Uterus (tissue), 4 donors: ENCODE results near the gene HAS3. TPM values are rescaled to one million over a fixed set of nuclear protein-coding genes. Genes with fewer than 3 reads are reported as not detected.

Experiments
- DNase-seq, 2 donors: peaks; one replicate each; pipeline ENCODE4 v3.0.0-alpha.2; 2019 to 2020
- H3K27ac ChIP-seq, 2 donors: fragments of 200-600 bp; sonication (generic); 1 replicate in 1 of 2; 2 replicates in 1 of 2; pipeline ENCODE4 v1.5.1; 2016 to 2018
- H3K27me3 ChIP-seq, 2 donors: fragments of 200-600 bp; sonication (generic); one replicate each; pipeline ENCODE4 v1.5.1; 2018 to 2019; ENCODE audit warnings: control low read depth in 1 of 2
- H3K36me3 ChIP-seq, 2 donors: fragments of 200-600 bp; sonication (generic); one replicate each; pipeline ENCODE4 v1.5.1; 2019; ENCODE audit warnings: control low read depth in 1 of 2
- H3K4me1 ChIP-seq, 2 donors: fragments of 200-600 bp; sonication (generic); one replicate each; pipeline ENCODE4 v1.5.1; 2018 to 2019; ENCODE audit warnings: control low read depth in 1 of 2
- H3K4me3 ChIP-seq, 2 donors: fragments of 200-600 bp; sonication (generic); 1 replicate in 1 of 2; 2 replicates in 1 of 2; pipeline ENCODE4 v1.5.1; 2018 to 2019; ENCODE audit warnings: mild to moderate bottlenecking in 1 of 2
- H3K9me3 ChIP-seq, 2 donors: fragments of 200-600 bp; sonication (generic); one replicate each; pipeline ENCODE4 v1.5.1; 2019; ENCODE audit warnings: control low read depth in 1 of 2
- POLR2A ChIP-seq, 2 donors: fragments of 450-650 bp; IDR thresholded peaks; one replicate each; pipeline ENCODE4 v1.6.1; 2016; ENCODE audit warnings: antibody characterized with exemption in 2 of 2, mild to moderate bottlenecking in 1 of 2, moderate library complexity in 1 of 2
- intact Hi-C: fragments of 100-400 bp; cut with DNase I; formaldehyde crosslinking; loops from one replicate; pipeline ENCODE4 v1.15.1; 2023; ENCODE audit warnings: low total_unique reads
- total RNA-seq, 4 donors: library from RNA; depleted of rRNA in 3 of 4; stranded (reverse); fragments of >200 nt in 3 of 4; gene quantifications; one replicate each; pipeline versions ENCODE4 v1.1.0 to v1.2.4, GENCODE V29; 2014 to 2023
- TF ChIP-seq, protein P1 (sequence below), 4 experiments: fragments of 200-600 bp in 2 of 4; fragments of 450-650 bp in 2 of 4; sonication (generic) in 2 of 4; IDR thresholded peaks; one replicate each; pipeline ENCODE4 v1.5.1; 2016 to 2019; ENCODE audit warnings: antibody characterized with exemption in 4 of 4, mild to moderate bottlenecking in 2 of 4, moderate library complexity in 1 of 4
- donor health status: DM: yes; HTN: yes; CAD: no.

HAS3 gene
- total RNA-seq, 4 donors from 2014 or later: under 0.01 to 2.6 (median 1.8) TPM

DNA sequence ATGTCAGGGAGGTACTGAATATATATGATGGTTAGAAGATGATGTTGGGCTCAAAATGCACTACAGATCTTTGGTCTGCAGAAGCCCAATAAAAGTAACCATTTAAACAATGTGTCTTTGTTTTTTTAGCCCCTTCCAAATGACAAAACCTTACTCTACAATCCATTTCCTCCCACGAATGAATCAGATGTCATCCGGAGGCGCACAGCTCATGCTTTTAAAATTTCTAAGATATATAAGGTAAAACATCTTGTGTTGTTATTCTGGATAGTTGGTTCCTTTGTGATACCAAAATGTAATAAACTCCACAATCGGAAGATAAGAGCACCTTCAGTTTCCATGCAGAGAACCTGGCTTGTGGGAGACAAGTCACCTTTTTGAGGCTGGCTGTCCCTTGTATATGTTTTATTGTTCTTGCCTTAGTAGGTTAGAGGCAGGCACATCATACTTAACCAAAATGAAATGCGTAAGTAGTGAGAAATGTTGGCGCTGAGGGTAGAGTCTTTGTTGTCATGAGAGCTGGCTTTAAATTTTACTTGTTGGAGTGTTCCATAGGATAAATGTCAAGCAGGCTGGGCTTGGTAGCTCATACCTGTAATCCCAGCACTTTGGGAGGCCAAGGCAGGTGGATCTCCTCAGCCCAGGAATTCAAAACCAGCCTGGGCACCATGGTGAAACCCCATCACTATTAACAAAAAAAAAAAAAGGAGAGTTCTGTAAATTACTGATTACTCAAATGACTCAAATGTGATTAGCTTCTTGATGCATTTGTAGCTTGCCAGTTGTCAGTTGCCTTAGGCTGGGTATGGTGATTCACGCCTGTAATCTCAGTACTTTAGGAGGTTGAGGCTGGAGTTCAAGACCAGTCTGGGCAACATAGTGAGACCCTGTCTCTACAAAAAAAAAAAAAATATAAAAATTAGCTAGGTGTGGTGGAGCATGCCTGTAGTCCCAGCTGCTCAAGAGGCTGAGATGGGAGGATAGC, 61.8 kb downstream of the HAS3 start:
- intact Hi-C loops: no loop called here
- Histone ChIP-seq H3K27ac (peak overlapping the region; percentile 60 to 72), H3K4me1 (peaks cover 6 to 9% of the 10 kb centered on the region in 2 donors)

More for the DNA sequence above, 61.8 kb downstream of the HAS3 start:
- H3K27me3 ChIP-seq: no peaks in the 10 kb centered on the region
- DNase-seq: no peak
- TF ChIP-seq POLR2A (IDR thresholded peaks at IDR 0.05): no peak
- TF ChIP-seq, protein P1, sequence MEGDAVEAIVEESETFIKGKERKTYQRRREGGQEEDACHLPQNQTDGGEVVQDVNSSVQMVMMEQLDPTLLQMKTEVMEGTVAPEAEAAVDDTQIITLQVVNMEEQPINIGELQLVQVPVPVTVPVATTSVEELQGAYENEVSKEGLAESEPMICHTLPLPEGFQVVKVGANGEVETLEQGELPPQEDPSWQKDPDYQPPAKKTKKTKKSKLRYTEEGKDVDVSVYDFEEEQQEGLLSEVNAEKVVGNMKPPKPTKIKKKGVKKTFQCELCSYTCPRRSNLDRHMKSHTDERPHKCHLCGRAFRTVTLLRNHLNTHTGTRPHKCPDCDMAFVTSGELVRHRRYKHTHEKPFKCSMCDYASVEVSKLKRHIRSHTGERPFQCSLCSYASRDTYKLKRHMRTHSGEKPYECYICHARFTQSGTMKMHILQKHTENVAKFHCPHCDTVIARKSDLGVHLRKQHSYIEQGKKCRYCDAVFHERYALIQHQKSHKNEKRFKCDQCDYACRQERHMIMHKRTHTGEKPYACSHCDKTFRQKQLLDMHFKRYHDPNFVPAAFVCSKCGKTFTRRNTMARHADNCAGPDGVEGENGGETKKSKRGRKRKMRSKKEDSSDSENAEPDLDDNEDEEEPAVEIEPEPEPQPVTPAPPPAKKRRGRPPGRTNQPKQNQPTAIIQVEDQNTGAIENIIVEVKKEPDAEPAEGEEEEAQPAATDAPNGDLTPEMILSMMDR (IDR thresholded peaks at IDR 0.05): no peak
- H3K9me3 ChIP-seq: no peaks in the 10 kb centered on the region
- no peak overlapping the region for H3K4me3 ChIP-seq
- no peaks in the 10 kb centered on the region for H3K36me3 ChIP-seq

Other genes starting within 250 kb of the HAS3 start
- 100 to 1,000 TPM in 1 of 4 donors, 10 to 100 TPM in 3; 29.7 to 120 (median 65.3) TPM for gene CHTF8, start 26.9 kb downstream of the HAS3 start, total RNA-seq
- gene UTP4, start 27.0 kb downstream of the HAS3 start, total RNA-seq: 10 to 100 TPM; 12.1 to 45.1 (median 31.4) TPM
- gene SNTB2, start 81.5 kb downstream of the HAS3 start, total RNA-seq: 10 to 100 TPM; 28.2 to 88.0 (median 59.5) TPM
- gene VPS4A, start 205.7 kb downstream of the HAS3 start, total RNA-seq: 10 to 100 TPM; 14.6 to 39.5 (median 25.0) TPM
- gene PDF, start 224.9 kb downstream of the HAS3 start, total RNA-seq: 10 to 100 TPM in 2 of 4 donors, 1 to 10 TPM in 2; 3.2 to 69.9 (median 13.2) TPM
- 10 to 100 TPM; 39.4 to 58.8 (median 43.0) TPM for gene COG8, start 233.9 kb downstream of the HAS3 start, total RNA-seq
- 10 to 100 TPM in 3 of 4 donors, 1 to 10 TPM in 1; 6.2 to 21.7 (median 16.9) TPM for gene NIP7, start 234.1 kb downstream of the HAS3 start, total RNA-seq
- under 1 TPM in 1 of 4 donors, not detected in 3; 0.98 TPM for gene TMED6, start 246.1 kb downstream of the HAS3 start, total RNA-seq